Activated CD4-positive, alpha-beta T cell treated with anti-CD3 and anti-CD28 coated beads, Interleukin-2, amount 50 U/mL, for 16 hours (primary cell): ENCODE data around the gene ADAMTS8.

ENCODE experiments used
- DNase-seq: peaks from one replicate; pipeline ENCODE4 v3.0.0-alpha.2; 2020

The ADAMTS8 gene

GRCh38 chr11:130462101-130462885, 33.9 kb upstream of the ADAMTS8 start:
- DNase-seq = no peak

- DNase-seq = no peak
These were observed 31.1 kb upstream of the ADAMTS8 start for GRCh38 chr11:130459521-130459920.

- DNase-seq = no peak
These were observed 30.0 kb upstream of the ADAMTS8 start for GRCh38 chr11:130458410-130458729.

GRCh38 chr11:130457623-130458409, 29.4 kb upstream of the ADAMTS8 start:
- no peak for DNase-seq

GRCh38 chr11:130456286-130456685, 27.9 kb upstream of the ADAMTS8 start:
- DNase-seq = no peak

- no peak for DNase-seq
These were observed 27.2 kb upstream of the ADAMTS8 start for GRCh38 chr11:130455483-130456127.

GRCh38 chr11:130454491-130455252, 26.3 kb upstream of the ADAMTS8 start:
- DNase-seq = no peak

- DNase-seq = no peak
These were observed 24.5 kb upstream of the ADAMTS8 start for GRCh38 chr11:130452940-130453339.

GRCh38 chr11:130452176-130452575, 23.8 kb upstream of the ADAMTS8 start:
- DNase-seq = no peak

- no peak for DNase-seq
These were observed 23.0 kb upstream of the ADAMTS8 start for GRCh38 chr11:130451231-130452019.

GRCh38 chr11:130449996-130450769, 21.8 kb upstream of the ADAMTS8 start:
- no peak for DNase-seq

- DNase-seq = no peak
These were observed 21.0 kb upstream of the ADAMTS8 start for GRCh38 chr11:130449310-130449990.

GRCh38 chr11:130448416-130449309, 20.3 kb upstream of the ADAMTS8 start, which contains the start of gene ADAMTS15:
ADAMTS15 (plus strand) TSS chr11:130448645; CDS start chr11:130448974, 329 bp downstream.
- DNase-seq = peak; percentile 48

- no peak for DNase-seq
These were observed 19.6 kb upstream of the ADAMTS8 start for GRCh38 chr11:130448039-130448415.

- no peak for DNase-seq
These were observed 17.4 kb upstream of the ADAMTS8 start for GRCh38 chr11:130445788-130446187.

- DNase-seq = no peak
These were observed 14.3 kb upstream of the ADAMTS8 start for GRCh38 chr11:130442737-130443136.

GRCh38 chr11:130441719-130442118, 13.3 kb upstream of the ADAMTS8 start:
- DNase-seq = no peak

- no peak for DNase-seq
These were observed 11.5 kb upstream of the ADAMTS8 start for GRCh38 chr11:130439876-130440275.

- DNase-seq = peak; percentile 71
These were observed 10.7 kb upstream of the ADAMTS8 start for GRCh38 chr11:130439160-130439519.
